Measurements from ENCODE around the gene CCL22.

The CCL22 gene

DNA sequence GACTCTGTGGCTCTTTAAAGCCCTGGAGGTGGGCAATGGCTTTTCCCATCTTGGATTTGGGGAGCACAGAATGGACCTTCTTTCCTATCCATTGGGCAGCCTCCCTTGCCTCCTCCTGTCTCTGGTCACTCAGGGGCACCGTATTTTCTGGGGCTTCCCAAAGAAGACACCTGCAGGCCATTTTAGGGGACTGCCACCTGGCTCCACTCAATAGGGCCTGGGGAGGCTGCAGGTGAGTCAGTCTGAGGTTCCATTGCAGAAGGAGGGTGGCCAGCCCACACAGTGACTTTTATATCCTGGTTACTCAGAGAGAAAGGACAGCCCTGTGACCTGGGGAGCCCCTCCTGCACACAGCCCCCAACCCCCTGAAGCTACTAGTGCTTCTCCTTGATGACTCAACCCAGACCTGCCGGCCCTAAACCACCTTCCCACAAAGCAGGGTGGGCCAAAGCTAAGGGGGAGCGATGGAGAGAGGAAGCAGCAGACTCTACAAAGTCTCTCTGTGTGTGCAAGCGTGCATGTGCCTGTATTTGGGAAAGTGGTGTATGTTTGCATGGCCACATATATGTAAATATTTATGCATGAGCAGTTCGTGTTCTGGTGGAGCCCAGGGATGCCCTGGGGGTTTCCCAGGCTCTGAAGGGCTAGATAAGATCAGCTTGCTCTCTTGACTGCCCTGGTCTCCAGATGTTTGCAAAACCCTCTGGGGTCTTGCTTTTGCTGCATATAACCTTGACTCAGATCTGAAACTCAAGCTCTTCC is 18.7 kb downstream of the CCL22 start:
- DNase-seq, result no peak

DNA sequence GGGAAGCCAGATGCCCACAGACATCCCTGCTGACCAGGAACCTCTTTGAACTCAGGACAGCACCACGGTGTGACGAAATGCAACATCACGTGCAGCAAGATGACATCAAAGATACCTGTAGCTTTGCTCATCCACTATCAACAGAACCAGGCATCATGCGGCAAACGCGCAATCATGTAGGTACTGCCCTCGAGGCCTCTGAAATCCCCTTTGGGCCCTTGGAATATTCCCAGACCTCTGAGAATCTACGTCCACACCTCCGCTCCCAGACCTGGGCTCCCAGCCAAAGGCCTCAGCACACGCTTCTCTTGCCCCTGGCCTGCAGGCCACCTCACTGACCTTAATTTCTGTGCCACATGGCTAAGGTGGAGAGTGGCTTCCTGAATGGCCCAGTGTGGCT is 21.0 kb downstream of the CCL22 start:
- no peak for DNase-seq

DNA sequence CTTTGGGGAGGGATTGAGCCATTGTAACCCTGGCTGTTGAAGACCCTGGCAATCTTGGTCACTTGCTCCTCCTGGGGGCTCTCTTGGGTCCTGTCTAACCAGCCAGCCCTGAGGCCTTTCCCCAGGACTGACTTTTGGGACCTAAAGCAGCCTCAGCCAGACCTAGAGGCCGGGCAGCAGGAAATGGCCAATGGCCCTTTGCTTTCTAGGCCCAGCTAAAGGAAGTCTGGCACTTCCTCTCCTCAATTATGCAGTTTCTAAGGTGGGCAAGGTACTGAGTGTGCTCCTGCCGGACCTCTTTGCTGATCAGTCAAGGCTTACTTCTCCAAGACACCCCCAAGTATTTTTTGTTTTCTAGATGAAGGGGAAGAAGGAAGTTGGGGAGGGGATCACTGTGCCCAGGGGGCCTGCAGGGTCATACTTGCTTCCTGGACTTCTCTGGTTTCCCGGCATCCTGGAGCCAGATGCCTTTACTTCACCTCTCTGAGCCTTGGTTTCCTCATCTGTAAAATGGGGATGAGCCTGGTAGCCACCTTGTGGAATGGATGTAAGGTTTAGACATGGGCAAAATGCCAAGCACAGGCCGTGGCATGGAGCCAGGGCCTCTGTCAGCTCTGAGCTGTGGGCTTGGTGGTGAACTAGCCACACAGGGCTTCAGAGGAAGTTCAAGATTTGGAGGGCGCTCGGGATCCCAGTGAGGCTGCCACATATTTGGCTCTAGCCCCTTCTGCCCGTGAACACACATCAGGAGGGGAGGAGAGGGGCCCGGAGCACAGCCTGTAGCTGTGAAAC is 22.3 kb downstream of the CCL22 start:
- no peak for DNase-seq

- DNase-seq, result no peak
These were observed 23.4 kb downstream of the CCL22 start for GRCh38 chr16:57381791-57382534.

DNA sequence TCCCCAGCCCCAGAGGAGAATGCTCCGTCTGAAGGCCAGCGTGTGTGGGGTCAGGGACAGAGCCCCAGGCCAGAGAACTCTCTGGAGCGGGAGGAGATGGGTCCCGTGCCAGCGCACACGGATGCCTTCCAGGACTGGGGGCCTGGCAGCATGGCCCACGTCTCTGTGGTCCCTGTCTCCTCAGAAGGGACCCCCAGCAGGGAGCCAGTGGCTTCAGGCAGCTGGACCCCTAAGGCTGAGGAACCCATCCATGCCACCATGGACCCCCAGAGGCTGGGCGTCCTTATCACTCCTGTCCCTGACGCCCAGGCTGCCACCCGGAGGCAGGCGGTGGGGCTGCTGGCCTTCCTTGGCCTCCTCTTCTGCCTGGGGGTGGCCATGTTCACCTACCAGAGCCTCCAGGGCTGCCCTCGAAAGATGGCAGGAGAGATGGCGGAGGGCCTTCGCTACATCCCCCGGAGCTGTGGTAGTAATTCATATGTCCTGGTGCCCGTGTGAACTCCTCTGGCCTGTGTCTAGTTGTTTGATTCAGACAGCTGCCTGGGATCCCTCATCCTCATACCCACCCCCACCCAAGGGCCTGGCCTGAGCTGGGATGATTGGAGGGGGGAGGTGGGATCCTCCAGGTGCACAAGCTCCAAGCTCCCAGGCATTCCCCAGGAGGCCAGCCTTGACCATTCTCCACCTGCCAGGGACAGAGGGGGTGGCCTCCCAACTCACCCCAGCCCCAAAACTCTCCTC is 24.1 kb downstream of the CCL22 start:
- DNase-seq, result no peak

DNA sequence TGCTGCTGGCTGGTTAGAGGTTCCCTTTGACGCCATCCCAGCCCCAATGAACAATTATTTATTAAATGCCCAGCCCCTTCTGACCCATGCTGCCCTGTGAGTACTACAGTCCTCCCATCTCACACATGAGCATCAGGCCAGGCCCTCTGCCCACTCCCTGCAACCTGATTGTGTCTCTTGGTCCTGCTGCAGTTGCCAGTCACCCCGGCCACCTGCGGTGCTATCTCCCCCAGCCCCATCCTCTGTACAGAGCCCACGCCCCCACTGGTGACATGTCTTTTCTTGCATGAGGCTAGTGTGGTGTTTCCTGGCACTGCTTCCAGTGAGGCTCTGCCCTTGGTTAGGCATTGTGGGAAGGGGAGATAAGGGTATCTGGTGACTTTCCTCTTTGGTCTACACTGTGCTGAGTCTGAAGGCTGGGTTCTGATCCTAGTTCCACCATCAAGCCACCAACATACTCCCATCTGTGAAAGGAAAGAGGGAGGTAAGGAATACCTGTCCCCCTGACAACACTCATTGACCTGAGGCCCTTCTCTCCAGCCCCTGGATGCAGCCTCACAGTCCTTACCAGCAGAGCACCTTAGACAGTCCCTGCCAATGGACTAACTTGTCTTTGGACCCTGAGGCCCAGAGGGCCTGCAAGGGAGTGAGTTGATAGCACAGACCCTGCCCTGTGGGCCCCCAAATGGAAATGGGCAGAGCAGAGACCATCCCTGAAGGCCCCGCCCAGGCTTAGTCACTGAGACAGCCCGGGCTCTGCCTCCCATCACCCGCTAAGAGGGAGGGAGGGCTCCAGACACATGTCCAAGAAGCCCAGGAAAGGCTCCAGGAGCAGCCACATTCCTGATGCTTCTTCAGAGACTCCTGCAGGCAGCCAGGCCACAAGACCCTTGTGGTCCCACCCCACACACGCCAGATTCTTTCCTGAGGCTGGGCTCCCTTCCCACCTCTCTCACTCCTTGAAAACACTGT is 25.0 kb downstream of the CCL22 start:
- DNase-seq, result no peak

DNA sequence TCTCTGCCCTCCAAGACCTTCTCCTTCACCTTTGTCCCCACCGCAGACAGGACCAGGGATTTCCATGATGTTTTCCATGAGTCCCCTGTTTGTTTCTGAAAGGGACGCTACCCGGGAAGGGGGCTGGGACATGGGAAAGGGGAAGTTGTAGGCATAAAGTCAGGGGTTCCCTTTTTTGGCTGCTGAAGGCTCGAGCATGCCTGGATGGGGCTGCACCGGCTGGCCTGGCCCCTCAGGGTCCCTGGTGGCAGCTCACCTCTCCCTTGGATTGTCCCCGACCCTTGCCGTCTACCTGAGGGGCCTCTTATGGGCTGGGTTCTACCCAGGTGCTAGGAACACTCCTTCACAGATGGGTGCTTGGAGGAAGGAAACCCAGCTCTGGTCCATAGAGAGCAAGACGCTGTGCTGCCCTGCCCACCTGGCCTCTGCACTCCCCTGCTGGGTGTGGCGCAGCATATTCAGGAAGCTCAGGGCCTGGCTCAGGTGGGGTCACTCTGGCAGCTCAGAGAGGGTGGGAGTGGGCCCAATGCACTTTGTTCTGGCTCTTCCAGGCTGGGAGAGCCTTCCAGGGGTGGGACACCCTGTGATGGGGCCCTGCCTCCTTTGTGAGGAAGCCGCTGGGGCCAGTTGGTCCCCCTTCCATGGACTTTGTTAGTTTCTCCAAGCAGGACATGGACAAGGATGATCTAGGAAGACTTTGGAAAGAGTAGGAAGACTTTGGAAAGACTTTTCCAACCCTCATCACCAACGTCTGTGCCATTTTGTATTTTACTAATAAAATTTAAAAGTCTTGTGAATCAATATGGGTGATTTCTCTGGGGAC is 25.9 kb downstream of the CCL22 start:
- DNase-seq, result no peak

- DNase-seq, result no peak
These were observed 26.5 kb downstream of the CCL22 start for GRCh38 chr16:57385083-57385482.

DNA sequence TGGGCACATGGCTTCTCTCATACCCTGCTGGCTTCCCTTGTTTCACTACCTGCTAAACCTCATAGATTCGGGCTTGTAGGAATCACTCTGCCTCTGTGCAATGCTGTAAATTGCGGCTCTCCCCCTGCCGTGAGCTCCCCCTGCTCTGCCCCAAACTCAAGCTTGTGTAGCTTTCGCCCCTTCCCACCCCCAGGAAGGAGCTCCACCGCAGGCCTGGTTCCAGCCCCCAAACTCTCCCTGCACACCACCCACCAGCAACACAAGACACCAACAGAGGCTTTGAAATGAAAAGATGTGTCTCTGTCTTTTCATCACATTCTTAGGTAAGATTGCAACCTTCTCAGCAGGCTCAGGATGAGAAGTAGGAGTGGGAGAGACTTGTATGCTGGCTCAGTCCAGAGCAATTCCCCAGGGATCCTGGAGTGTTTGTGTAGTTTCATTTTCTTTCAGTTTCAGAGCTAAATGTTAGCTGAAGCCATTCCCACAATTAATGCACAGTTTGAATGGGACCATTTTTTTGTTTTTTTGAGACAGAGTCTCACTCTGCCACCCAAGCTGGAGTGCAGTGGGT is 27.9 kb downstream of the CCL22 start:
- DNase-seq, result no peak

- DNase-seq, result no peak
These were observed 29.2 kb downstream of the CCL22 start for GRCh38 chr16:57387598-57388354.

DNA sequence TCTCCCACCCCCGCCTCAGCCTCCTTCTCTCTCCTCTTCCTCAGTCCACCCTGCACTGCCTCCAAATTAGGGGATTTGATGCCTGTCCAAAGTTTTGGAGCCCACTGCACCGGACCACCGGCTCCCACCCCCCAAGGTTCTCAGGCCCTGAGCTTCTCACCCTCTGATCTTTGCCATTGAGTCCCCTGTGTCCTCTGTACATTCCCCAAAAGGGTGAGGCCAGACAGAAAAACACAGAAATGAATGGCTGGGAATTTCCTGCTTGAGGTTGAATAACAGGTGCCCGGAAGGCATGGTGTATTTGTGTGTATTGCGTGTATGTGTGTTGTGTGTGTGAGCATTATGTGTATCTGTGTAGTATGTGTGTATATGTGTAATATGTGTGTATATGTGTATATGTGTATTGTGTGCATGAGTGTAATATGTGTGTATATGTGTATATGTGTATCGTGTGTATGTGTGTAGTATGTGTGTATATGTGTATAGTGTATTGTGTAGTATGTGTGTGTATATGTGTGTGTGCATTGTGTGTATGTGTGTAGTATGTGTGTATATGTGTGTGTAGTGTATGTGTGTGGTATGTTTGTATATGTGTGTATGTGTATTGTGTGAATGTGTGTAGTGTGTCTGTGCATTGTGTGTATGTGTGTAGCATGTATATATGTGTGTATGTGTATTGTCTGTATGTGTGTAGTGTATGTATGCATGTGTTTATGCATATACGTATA is 29.9 kb downstream of the CCL22 start:
- no peak for DNase-seq

DNA sequence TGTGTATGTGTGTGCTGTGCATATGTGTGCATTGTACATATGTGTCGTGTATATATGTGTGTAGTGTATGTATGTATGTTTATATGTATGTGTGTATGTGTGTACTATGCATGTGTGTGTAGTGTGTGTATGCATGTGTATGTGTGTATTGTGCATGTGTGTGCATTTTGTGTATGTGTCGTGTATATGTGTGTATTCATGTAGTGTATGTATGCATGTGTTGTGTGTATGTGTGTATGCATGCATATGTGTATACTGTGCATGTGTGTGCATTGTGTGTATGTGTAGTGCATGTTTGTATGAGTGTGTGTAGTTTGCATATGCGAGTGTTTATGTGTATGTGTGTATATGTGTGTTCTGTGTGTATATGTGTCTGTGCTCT is 30.5 kb downstream of the CCL22 start:
- no peak for DNase-seq

GRCh38 chr16:57390636-57391295 is 32.2 kb downstream of the CCL22 start:
- DNase-seq, result no peak

DNA sequence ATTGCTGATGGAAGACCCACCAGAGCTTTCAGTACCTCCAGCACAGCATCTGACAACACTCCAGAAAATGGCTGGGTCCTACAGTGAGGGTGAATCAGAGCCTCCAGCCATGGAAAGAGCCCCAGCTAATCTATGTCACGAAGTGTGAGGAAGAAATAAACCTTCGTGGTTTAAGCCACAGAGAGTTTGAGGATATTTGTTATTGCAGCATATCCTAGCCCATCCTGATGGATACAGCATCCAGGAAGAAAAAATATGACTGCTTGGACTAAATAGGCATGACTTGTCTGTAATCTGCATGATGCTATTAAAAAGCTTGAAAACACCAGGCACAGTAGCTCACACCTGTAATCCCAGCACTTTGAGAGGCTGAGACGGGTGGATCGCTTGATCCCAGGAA is 32.7 kb downstream of the CCL22 start:
- no peak for DNase-seq

DNA sequence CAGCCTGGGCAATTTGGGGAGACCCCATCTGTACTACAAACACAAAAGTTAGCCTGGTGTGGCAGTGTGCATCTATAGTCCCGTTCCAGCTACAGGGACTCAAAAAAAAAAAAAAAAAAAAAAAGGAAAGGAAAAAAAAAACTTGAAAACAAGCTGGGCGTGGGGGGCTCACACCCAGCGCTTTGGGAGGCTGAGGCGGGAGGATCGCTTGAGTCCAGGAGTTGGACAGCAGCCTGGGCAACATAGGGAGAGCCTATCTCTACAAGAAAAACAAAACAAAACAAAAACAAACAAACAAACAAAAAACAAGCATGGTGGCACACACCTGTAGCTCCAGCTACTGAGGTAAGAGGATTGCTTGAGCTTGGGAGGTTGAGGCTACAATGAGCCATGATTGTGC is 33.1 kb downstream of the CCL22 start:
- DNase-seq, result no peak

DNA sequence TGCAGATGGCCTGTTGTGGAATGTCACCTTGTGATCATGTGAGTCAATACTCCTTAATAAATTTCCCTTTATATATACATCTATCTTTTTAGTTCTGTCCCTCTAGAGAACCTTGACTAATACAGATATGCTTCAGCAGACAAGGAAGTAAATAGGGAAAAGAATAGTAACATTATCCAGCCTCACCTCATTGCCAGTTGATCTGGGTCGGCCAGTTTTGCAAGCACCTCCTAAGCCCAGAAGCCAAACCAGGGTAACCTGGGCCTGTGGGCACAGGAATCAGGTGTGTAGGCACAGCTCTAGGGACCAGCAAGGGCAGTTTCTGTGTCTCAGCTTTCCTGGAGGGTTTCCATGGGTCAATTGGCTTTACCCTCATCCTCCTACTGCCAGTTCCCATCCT is 34.1 kb downstream of the CCL22 start:
- no peak for DNase-seq

DNA sequence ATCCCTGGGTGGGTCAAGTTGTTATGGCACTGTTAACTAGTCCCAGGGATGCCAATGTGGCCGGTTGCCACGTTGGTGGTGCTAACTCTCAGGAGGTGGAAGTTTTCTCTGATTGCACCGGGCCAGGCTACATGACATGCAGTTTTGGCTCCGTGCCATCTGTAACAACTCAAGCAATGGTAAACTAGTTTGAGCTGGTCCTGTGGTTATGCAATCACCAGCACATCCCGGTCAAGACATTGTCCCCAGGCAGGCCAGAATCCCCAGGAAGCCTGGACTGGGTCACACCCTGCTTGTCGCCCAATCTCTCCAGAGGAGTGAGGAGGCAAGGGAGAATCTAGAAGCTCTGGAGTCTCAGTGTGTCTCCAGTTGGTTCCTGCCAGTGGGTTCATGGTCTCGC is 35.9 kb downstream of the CCL22 start:
- DNase-seq, result no peak

DNA sequence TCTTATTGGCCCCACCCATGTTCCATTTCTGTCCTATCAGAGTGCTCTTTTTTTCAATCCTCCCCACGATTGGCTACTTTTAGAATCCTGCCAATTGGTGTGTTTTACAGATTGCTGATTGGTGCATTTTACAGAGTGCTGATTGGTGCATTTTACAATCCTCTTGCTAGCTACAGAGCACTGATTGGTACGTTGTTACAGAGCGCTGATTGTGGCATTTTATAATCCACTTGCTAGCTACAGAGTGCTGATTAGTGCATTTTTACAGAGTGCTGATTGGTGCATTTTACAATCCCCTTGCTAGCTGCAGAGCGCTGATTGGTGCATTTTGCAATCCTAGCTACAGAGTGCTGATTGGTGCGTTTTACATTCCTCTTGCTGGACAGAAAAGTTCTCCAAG is 36.4 kb downstream of the CCL22 start:
- DNase-seq, result no peak

- no peak for DNase-seq
These were observed 38.2 kb downstream of the CCL22 start for GRCh38 chr16:57396786-57397185.

All from NCI-H1436 (cell line).